Measurements from ENCODE around the gene CSPG5.

The CSPG5 gene

DNA sequence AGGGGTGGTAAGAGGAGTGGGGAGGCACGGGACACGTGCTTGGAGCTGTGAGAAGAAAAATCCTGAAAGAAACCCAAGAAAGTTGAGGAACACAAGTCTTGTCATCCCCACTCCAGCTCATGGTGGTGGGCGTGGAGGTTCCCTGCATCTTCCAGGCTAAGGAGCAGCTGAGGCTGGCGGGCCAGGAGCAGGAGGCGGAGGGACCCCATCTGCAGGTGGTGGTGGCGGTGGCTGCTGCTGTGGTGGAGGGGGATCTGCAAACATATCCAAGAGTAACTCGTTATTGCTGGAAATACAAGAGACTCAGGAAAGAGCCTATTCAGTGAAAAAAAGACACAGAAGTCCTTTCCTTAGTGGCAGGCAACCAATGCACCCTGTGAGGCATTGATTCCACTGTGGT is 9.4 kb upstream of the CSPG5 start:
- DNase-seq (ENCODE audit: low spot score): no peak

DNA sequence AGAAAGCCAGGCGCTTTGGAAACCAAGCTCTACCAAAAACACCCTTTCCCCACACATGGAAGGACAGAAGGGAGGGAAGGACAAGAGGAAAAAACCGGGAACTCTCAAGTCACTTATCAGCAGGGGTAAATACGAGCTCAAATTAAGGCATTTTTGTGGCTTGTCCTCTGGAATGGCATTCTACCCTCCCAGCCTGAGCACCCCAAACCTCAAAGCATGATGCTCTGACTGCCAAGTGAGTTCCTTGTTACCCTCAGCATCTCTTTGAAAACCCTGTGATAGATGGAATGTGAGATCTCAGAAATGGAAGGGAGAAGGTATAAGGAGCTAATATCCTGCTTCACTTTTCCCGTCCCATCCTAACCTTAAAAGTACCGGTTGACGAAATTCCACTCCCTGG is 8.1 kb upstream of the CSPG5 start:
- no peak for DNase-seq (ENCODE audit: low spot score)

DNA sequence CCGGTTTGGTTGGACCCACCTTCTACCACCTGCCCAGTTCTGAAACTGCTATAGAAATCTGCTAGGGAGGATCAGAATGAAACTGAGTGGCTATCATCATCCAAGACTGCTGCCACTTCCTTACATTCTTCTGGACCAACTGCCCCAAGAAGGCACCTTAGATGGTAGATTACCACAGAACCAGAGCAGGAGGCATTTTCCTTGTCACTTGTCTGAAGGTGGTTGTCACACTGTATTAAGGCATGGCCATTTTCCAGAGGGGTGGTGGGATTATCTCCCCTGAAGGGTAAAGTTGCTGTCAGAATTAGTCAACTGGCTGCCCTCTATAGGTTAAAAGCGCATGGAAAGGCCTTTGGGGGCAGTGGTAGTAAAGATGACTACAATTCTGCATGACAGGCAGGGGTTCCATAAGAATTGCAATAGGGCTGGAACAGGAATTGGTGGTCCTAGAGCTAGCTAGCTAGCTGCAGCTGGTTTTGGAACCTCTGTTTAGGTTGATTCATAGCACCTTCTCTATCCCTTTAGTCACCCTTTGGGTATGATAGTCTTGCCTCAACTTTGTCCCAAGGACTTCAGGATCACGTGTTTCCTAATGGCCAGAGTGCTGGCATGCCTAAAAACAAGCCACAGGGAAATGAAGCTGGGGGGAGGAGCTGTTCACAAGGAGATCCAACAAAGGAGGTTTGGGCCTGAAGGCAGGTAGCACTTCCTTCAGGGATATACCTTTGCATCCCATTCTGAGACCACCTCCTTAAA is 4.8 kb upstream of the CSPG5 start:
- DNase-seq (ENCODE audit: low spot score): peak; percentile 44

DNA sequence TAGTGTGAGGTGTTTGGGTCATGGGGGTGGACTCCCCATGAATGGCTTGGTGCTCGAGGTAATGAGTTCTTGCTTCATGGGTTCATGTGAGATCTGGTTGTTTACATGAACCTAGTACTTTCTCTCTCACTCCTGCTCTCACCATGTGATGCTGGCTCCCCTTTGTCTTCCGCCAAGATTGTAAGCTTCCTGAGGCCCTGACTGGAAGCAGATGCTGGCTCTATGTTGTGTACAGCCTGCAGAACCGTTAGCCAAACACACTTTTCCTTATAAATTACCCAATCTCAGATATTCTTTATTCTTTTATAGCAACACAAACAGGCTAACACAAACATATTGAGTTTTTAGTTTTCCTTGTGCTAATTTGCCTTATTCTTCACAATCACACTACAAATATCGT is 3.2 kb upstream of the CSPG5 start:
- DNase-seq (ENCODE audit: low spot score): no peak

DNA sequence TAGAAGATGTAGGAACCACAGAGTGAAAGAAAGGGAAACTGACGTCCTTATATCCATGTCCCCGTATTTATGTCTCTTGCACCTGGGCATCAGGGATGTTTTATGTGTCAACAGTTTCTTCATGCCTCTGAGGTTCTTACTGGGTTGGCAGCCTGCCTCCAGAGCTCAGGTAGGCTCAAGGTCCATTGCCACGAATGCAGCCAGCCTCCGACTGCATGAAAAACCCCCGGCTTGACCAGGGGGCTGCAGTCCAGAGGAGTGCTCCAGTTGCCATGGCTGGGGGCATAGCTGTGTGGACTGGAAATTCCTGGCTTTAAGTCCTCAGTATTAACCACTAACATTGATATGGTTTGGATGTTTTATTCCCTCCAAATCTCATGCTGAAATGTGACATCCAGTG is 2.8 kb upstream of the CSPG5 start:
- DNase-seq (ENCODE audit: low spot score): no peak

DNA sequence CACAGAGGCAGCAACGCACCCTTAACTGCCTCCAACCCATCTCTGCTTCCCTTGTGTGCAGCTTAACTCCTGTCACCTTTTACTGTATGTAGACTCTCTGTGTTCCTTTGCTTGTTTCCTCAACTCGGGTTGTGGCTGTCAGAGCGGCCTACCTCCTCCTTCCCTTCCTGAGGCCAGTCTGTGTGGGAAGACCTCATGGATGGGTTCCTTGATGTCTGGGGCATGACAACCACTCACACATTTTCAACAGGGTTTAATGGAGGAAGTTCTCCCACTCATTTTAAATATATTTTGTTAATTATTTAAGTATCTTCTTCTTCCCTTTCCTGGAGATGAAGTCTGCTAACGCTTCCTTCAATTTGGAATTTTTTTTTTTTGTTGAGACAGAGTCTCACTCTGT is 1.8 kb upstream of the CSPG5 start:
- no peak for DNase-seq (ENCODE audit: low spot score)

DNA sequence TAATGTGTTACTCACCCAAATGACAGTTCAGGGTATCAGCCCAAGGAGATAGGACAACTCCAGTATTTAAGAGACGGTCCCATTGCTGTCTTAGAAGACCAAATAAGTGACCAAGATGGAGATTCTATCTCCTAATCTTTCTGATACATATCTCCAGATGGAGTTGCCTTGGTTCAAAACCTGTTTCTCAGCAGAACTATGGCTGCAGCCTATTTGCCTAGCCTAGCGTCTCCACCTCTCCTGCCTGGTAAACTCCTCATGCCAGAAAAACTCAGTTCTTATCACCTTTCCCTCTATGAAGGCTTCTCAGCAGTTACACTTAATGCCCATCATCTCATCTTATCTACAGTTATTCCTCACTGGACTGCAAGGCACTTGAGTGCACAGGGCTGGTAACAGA is 1.2 kb upstream of the CSPG5 start:
- no peak for DNase-seq (ENCODE audit: low spot score)

DNA sequence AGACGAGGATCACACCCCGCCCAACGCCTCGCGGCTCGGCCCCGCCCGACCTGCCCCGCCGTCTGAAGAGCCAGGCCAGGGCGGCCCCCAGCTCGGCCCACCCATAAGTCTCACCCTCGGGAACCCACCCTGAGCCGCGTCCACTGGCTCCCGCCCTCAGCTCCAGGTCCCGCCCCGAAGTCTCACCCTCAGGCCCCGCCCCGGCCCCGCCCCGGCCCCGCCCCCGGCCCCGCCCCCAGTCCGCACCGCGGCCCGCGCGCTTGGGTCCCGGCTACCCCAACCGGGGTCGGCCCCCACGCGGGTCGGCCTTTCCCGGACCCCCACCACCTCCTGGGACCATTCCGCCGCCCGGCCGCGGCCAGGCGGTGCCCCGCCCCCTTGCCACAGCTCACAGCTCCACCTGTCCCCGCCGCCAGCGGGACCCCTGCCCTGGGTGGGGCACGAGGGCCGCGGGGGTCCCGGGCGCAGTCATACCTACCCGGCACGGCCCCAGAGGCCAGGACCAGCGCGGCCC is 489 bp downstream of the CSPG5 start:
- peak; percentile 86 for DNase-seq (ENCODE audit: low spot score)

DNA sequence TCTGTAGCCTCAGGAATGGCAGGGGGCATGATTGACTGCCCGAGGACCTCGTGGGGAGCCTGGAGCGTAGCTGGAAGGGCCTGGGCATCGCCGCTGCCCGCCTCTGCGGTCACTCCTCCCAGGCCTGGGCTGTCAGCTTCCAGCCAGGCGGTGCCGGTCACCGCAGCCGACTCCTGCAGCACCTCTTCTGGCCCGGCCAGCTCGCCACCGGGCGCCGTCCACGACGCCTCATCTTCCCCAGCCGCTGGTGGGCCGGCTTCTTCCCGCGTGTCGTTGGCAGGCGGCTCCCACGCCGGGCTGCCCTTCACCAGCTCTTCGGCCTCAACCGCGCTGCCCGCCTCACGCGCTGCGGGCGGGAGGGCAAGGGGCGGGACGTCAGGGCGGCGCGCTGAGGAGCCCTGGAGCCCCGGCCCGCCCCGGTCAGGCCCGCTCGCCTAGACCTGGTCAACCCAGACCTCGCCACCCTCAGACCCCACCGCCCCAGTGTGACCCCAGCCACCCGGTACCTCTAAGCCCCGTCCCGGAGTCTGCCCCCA is 1.0 kb downstream of the CSPG5 start:
- DNase-seq (ENCODE audit: low spot score): peak; percentile 50

DNA sequence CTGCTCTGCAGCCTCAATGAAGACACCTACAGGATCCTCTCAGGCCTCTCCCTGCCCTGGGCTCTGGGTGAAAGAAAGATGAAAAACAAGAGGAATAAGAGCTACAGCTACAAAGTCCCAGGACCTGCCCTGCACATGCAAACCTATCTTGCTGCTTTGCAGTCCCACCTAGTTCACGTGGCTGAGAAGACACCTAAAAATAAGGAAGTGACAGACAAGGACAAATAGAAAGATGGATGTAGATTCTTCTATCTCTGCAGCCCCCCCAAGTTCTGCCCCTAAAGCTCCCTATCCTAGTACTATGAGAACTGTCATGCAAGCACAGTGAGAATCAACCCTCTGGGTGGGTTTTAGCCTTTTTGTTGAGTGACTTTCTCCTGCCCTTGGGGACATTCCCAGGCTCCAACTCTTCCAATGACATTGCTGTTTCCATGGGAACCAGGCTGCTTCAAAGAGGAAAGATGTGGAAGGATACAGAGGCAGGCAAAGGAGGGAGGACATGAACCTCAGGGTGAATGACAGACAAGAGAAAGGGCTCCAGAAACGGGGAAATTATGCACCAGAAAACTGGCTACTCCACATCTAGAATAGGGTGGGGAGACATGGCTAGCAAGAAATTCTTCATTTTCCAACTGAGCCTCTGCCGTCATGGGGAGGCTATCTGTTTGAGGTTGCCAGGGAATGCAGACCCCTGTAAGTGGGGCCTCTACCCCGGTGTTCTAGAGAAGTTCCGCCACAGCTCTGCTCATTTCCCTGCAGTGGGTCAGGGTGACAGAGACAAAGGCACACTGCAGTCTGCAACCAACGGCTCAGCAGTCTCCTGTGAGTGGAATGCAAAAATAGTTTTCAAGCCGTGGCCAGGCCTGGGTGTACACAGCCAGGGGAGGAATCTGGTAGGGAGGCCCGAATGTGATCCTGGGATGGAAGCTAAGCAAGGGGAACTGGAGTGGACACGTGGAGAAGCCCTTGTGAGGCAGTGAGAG is 5.2 kb downstream of the CSPG5 start:
- no peak for DNase-seq (ENCODE audit: low spot score)

DNA sequence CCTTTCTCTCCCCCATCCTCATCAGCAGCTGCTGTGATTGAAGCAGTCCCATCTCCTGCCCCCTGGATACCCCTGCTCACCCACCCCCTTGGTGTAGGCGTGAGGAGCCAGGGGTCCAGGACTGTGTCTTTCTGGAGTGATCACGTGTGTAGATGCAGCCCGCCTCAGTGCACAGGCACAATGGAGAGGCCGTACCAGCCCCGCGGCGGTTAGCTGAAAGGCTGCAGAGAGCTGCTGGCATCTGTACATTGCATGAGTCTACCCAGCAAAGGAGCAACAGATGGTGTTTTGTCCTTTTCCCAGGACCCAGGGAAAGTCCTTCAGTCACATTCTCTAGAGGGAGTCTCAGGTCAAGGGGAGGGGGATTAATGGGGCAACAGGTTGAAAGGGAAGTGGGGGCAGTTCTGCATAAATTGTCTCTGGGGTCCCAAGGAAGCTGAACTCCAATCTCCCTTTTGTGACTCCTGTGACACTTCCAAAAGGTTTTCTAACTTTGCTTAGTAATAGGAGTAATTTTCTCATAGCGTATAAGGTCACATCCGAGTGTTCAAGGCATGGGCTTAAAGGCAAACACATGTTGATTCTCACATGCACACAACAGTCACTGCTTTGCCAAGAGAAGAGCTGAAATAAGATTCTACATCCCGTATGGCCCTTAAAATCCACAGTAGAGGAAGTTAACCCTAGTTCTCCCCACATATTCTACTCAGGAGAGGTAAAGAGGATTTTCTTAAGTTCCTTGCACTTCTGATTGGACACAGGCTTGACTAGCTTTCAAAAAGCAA is 7.1 kb downstream of the CSPG5 start:
- no peak for DNase-seq (ENCODE audit: low spot score)

DNA sequence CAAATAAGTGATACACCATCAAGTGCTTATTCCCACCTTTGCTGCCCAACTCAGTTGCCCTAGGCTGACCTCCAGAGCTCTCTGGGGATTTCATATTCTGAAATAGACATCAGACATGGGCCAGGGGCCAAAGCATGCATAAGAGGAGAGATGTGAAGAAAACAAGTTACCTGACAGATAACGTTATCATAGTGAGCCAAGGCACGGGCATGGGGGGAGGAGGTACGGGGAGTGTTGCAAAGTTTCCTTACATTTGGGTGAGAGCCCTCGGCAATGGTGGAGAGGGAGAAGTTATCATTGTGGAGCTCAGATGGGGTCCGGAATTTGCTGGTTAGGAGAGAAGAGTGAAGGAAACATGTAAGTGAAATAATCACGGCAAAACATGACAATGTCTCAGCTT is 9.8 kb downstream of the CSPG5 start:
- DNase-seq (ENCODE audit: low spot score): no peak

DNA sequence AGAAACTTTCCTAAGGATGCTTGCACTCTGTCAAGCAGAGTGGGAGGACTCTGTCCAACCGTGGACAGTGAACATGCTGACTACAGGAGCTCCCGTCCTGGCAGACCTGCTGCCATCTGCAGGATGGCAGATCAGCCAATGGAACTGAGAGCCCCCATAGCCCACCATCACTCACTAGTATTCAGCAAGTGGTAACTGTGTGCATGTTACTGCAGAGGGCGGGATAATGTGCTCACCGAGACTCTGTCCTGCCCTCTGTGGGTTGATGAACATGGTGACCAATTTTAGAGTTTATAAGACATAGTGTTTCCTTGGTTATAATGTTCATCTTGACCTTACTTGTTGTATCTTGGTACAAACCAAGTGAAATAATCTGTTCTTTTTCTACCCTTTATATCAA is 11.5 kb downstream of the CSPG5 start:
- DNase-seq (ENCODE audit: low spot score): no peak

DNA sequence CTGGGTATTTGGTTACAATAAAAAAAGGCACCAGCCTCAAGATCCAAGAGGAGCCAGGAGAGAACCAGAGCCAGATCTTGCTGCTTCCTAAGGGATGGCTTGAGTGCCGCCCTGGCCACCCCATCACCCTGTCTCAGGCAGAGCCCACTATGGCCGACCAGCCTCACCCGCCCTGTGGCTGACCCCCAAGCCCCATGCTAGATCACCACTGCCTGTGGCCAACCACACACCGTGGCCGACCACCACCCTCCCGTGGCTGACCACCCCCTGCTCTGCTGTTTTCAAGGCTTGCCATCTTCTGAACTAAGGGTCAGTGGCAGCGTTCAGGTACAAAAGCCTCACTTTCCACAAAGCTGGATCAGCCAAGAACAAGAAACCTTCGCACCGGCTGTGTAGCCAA is 12.0 kb downstream of the CSPG5 start:
- DNase-seq (ENCODE audit: low spot score): no peak

DNA sequence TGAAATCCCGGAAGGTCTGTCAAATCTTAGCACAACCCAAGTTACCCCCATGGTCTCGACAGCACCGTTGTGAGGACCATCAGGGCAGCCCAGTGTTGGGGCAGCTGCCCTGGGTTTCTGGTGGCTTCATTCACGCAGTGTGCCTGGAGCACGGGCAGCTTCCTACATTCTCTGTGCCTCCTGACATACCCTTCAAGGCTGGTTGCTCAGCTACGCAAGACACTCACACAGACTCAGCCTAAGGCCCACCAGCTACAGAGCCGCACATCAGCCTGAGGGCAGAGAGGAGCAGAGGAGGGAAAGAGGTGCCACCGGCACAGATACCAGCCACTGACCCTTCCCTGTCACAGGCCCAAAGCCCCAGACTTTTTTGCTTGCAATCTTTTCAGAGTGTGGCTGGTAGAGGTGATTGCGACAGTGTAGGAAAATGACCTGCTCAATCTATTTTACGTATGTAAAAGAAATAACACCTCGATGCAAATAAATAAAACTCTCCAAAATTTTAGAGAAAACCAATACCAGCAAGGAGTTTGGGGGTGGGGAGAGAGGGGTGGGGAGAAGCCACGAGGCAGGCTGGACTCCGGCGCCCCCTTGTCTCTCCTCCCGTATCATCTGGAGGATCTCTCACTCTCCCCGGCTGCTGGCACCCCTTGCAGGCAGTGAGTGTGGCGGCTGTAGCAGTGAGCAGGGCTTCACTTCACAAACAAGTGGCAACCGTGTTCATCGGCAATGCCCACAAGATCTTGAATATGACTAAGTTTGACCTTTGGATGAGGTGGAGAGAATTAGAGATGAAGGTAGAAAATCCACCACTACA is 12.7 kb downstream of the CSPG5 start:
- no peak for DNase-seq (ENCODE audit: low spot score)

DNA sequence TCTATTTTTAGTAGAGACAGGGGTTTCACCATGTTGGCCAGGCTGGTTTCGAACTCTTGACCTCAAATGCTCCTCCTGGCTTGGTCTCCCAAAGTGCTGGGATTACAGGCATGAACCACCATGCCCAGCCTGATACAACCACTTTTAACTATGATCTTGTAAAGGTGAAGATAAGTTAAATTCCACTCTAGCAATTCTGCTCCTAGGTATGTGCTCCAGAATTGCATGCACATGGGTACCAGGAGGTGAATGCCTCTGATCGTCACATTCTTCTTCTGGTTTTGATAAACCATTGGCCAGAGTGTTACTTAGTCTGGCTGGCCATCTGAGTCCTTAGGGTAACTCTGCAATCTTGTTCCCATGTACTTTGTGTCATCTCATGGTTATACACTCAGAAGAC is 22.3 kb downstream of the CSPG5 start:
- DNase-seq (ENCODE audit: low spot score): no peak

DNA sequence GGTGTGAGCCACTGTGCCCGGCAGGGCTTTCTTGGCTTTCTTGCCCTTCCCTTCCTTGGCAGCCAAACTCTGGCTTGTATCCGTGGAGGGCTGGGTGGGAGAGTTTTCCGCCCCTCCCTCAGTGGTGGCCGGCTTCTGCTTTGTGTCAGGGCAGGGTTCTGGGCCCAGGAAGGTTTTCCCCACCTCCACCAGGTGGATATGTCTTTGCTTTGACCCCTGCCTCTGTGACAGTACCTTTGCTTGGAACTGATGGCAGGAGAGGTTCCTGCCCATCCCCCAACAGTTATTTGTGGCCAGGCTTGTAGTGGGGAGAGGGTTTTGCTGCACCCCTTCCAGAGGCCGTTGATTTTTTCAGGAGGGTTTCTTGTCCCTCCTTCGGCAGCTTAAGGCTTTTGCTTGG is 24.3 kb downstream of the CSPG5 start:
- no peak for DNase-seq (ENCODE audit: low spot score)

DNA sequence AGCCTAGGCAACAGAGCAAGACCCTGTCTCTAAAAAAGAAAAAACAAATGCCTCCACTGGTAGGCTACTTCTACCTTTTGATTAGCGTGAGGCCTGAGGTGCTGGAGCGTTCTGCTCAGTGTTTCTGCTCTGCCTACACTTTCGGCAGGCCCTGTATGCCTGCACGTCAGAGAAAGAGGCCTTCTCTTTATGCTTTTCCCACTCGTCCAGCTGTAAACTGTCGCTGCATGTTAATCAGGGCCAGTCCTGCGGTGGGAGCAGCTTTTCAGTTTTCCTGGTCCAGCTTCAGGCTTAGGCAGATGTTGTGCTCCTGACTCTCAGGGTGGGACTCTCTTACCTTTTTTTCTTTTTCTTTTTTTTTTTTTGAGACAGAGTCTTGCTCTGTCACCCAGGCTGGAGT is 25.3 kb downstream of the CSPG5 start:
- DNase-seq (ENCODE audit: low spot score): no peak

DNA sequence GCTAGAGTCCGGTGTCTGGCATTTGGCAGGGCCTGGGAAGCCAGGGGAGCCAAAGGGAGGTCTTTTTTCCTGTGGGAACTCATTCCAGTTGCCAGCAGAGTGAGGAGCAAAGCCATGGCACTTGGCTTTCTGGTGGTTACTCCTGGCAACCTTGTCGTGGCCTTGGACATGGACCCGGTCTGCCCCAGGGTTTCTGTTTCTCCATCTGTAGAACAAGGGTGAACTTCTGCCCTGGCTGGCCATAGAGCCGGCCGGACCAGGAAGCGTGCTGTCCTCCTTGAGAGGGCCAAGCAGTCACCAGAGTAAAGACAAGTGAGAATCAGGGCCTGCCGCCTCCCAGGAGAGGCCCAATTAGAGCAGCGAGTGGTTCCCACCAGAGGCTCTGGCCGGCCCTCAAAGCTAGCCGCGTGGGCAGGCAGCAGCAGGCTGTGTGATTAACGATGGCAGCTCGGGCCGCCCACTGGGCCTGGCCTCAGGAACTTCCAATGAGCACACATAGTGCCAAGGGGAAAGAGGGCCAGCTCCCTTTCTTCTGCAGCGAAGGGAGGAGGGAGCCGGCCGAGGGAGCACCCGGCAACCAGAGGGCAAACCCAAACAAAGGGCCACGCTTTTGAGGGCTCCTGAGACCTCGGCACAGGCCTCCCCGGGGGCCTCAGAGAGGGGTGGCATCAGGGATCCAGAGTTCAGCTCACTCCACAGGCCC is 36.0 kb downstream of the CSPG5 start:
- peak; percentile 60 for DNase-seq (ENCODE audit: low spot score)

DNA sequence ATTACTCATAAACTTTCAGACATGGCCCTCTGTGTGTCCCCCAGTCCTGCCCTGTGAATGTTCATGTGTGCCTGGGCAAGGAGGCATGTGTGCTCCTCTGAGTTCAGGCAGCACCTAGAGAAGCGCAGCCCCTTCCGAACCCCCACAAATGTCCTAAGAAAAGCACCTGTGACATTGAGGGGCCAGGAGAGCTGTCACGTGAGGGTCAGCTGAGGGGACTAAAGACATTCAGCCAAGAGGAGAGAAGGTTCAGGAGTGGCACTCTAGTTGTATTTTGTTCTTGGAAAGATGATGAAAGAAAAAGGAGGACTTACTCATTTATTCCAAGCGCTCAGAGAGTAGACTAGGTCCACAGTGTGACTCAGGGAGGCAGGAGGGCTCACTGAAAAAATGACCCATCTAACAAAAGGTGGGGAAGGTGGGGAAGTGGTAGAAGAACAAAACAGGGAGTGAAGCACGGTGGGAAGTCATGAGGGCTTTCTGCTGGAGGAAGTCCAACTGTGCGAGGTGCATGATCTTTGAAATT is 37.0 kb downstream of the CSPG5 start:
- no peak for DNase-seq (ENCODE audit: low spot score)

Data from AG08396 (cell line).